Nucleus accumbens (tissue), 56 donors: Measurements from ENCODE around the gene MRPL2.
"Not testable (repeated sequence)": the region's sequence is repeated elsewhere in the genome, so short reads cannot be mapped to it uniquely, and the experiment has no call there.

Experiments
- DNase-seq, 56 donors: peaks; one replicate each; lab custom pipeline; 2025; lab: John Stamatoyannopoulos, UW

MRPL2 gene

DNA sequence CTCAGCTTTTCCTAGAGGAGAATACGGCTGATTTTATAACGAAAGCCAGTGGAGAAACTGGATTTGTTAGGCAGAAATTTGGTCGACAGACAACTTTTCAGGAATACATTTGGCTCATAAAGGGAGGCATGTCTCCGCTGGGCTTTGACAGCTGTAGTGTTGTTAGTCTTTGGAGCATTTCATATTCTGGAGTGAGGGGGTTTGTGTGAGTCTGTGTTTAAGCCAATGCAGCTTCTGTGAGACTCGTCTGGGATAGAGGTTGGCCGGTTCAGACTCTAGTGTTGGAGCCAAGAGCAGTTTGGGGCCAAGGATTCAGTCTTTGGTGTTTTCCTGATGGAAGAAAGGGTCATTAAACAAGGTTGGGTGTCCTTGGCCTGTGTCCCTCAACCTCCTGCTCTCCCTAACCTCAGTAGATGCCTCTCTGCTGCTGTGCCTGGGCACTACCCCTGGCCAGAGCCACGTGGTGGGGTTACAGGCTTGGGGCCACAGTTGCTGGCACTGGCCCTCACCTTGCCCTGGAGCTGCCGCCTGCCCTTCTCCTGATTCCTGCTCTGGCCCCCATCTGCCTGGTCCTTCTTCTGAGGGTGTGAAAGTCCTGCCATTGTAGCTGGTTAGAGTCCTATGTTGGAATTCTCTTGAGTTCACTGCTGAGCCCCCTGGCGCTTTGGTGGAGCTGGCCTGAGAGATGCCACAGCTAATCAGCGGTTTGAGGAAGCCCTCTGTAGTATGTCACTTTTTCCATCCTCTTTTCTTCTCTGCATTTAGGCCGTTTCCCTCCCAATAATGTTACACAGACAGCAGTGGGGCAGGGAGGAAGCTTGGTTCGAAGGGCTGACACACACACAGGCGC, 23.8 kb upstream of the MRPL2 start:
- peak in 1 of 56 donors; percentile 18 for DNase-seq

DNA sequence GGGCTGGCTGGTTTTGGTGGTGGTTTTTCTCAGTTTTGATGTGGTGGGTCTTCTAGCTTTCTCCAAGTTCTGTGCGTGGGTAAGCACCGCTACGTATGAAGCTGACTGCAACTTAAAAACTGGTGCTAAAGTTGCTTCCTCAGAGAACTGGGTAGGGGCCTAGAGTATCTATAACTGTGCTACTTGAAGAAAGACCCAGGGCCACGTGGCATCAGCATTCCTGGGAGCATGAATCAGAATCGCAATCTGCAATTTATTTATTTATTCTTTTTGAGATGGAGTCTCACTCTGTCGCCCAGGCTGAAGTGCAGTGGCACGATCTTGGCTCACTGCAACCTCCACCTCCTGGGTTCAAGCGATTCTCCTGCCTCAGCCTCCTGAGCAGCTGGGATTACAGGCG, 22.7 kb upstream of the MRPL2 start:
- not testable (repeated sequence) for DNase-seq

DNA sequence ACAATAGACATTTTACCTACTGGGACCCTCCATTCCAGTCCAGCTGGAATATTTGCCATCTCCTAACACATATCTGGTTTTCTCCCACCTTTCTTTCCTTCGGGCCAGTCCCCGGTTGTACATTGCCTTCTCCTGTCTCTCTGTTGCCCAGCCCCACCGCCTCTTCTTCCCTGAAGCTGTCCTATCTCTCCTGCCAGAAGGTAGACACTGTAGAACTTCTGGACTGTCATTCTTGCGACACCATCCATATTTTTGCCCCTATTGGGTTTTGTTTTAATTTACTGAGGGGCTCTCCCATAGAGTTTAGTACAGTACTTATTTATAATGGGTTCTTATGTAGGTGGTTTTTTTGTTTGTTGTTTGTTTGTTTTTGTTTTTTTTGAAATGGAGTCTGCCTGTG, 21.8 kb upstream of the MRPL2 start:
- DNase-seq = no peak

DNA sequence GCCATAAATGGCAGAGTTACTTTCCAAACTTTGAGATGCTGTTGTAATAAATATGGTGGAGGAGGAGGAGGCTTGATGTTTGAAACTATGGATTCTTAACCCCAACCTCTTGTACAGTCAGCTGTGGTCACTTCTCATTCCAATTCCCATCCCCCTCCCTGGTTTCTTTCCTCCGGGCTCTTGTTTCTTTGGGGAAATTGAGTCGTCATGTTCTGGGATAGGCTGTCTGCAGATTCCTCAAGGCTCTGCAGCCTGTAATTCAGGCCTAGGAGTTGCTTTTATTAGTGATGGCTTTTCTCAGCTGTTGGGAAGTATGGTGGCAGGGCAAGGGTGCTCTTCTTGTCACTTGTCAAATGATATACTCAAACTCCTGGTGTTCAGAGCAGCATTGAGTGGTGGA, 19.5 kb upstream of the MRPL2 start:
- no peak for DNase-seq

DNA sequence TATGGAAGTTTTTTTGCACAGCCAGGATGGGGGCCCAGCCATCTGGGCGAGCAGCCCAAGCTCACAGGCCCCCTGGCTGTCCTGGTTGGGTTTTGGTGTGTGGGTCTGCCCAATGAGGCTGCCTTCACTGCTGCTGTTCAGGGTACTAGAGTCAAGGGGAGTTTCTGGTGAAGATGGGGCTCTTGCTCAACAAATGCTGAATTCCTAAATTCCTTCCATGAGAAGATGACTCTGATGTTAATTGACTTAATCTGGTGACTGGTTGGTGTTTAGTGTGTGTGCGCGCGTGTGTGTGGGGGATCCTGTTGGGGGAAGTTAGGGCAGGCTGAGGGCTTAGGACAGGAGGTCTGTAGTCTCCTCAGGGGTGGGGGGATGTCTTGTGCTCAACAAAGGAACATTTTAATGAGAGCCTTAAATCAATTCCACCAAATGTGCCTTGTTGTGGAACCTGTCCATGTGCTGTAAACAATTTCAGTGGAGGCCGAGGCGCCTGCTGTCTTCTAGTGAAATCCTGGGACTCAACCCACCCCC, 18.8 kb upstream of the MRPL2 start:
- DNase-seq = no peak

DNA sequence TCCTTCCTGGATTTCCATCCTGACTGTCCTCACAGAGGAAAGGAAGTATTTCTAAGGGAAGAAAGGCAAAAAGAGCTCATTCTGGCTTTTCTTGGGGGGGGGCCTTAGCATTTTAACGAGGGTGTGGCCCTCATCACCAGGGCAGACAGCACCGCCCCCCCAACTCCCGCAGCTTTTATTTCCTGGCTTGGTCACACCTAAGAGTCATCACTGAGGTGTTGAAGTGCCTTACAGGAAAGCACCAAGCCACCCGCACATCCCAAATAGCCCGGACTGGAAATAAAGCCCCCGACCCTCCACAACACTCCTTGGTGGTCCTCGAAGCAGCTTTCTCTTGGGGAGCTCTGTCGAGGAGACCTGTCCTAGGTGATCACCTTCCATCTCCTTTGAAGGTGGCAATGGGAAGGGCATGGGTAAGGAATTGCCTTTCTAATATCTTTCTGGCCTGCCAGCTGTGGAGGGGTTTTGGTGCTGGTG, 18.1 kb upstream of the MRPL2 start:
- no peak for DNase-seq

DNA sequence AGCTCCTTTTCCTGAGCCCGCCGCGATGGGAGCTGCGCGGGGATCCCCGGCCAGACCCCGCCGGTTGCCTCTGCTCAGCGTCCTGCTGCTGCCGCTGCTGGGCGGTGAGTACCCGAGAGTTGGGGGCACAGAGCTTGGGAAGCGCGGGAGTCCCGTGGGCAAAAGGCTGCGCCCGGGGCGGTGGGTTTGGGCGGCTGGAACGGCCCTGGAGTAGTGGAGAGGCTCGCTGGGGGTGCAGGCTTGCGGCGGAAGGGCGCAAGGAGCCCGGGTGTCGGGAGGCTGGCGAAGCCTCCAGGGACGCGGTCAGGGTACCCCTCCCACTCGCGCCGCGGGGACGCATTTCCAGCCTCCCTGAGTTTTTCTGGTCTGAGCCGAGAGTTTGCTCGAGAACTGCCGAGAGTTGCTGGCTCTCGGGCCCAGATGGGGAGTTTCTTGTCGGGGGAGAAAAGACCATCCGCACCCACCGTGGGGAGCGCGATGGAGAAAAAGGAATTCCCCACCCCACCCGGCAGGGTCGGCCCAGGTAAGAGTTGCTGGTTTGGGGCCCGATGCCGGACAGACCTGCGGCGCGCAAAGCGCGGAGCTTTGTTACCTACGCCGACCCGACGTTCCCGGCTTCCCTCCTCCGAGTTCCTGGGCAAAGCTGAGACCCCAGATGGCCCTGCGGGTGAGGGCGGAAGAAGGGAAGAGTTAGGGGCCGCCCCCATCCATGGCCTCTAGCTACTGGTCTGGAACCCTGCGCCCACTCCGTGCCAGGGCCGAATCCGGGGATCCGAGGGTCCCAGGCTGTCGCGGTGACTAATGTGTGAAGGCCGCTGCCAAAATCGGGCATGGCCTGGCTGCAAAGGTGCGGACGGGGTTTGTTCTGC, 17.5 kb upstream of the MRPL2 start:
- peak in 1 of 56 donors; percentile 27 for DNase-seq

DNA sequence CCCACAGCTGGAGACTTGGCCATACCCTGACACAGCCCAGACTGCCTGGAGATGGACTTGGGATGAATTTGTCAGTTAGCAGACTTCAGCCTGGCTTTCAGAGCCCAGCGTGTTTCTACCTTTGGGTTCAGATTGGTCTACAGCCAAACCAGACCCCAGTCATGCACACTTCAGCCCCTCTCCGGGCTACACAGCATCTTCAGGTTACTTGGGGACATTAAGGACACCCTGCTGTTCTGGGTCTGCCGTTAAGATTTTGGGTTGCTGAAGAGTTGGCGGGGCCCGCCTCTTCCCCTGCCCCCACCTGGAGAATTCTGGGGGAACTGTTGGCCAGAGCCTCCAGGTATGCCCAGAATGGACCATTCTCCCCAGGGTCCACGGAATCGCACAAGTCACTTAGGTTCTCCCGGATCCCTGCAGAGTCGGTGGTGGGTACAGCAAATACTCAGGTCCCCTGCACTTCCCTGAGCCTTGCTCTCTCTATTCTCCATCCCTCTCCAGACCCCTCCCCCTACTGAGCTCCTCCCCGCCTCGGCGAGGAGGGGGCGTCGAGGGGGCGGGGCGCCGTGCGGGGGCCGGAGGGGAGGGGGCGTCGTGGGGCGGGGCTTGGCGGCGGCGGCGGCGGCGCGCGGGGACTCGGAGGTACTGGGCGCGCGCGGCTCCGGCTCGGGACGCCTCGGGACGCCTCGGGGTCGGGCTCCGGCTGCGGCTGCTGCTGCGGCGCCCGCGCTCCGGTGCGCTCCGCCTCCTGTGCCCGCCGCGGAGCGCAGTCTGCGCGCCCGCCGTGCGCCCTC, 16.6 kb upstream of the MRPL2 start, which contains the start of gene PTK7:
Gene PTK7 (plus strand): TSS at position 645 of the 794 bp plus-strand sequence. CDS start 175 bp downstream, outside the sequence.
- peak in 28 of 56 donors; percentile 6 to 68 (median 36) for DNase-seq

DNA sequence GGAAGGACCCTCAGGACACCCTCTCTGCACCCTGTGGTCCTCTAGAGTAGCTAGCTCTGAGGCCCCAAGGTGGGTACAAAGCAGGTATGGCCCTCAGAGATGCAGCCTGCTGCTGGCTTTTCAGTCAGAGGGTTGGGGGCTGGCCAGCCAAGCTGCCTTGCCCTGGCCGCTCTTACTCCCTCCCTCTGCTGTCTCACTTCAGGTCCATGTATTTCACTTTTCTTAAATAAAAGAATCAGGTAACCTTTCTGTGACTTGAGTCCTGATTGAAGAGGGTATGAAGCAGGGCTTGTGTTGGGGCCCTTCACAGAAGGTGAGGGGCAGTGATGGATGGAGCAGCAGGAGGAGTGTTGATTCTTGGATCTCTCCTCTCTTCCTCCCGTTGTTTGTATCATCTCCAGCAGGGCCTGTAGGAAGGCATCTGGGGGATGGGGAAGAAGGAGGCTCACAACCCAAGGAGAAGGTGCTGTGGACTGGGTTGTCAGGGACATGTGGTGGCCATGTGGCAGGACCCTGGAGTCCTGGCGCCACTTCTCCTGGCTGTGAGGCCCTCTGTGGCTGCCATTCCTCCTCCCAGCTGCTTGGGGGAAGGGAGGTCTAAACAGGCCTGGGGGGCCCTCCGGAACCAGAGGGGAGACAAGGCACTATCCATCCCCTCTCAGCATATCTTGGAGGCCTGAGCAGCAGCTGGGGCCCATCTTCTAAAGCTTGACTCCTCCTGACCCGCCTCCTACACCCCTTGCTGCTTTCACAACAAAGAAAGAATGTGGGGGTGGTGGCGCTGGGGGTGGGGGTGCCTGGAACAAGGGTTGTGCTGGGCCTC, 15.8 kb upstream of the MRPL2 start:
- no peak for DNase-seq

DNA sequence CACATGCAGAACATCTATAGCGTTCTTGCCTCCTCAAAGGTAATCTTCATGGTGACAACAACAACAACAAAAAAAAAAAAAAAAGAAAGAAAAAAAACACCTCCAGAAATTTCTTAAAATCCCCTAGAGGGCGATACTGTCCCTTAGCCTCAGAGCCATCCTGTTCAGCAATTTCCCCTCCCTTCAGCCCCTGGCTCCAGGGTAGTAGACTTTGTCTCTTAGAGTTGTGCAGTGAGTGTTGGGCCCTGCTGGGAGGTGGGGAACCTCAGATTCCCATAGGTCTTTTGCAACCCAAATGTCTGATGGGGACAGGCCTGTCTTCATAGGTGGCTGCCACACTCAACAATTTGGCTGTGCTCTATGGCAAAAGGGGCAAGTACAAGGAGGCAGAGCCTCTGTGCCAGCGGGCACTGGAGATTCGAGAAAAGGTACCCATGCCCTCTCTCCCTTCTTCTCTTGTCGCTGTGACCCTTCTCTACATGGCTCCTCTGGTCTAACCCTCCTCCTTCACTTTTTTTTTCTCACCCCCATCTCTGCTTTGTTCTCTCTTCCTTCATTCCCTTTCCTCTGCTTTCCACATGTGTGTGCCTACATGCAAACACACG, 10.9 kb upstream of the MRPL2 start:
- no peak for DNase-seq

DNA sequence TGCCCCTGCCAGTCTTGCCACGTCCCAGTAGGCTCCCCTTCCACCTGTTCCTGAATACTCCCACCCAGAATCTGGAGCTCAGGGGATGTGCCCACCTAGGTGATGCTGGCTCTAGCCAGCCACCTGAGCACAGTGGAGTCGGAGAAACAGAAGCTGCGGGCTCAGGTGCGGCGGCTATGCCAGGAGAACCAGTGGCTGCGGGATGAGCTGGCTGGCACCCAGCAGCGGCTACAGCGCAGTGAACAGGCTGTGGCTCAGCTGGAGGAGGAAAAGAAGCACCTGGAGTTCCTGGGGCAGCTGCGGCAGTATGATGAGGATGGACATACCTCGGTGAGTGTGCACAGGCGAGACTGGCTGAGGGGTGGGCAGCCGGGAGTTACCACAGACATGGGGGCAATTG, 3.6 kb upstream of the MRPL2 start:
- no peak for DNase-seq

DNA sequence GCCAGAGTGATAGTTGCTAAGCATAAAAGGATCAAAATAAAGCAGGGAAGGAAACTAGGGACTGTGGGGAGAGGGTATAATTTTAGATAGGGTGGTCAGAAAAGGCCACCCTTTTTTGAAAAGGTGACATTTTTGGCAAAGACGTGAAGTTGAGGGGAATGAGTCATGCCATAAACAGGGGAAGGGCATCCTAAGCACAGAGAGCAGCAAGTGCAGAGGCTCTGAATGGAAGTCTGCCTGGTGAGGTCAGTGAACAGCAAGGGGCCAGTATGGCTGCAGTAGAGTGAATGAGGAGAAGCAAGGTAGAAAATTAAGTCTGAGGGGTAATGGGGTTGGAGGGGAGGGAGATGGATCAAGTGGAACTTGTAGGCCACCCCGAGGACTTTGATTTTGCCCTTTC, 2.6 kb upstream of the MRPL2 start:
- no peak for DNase-seq

DNA sequence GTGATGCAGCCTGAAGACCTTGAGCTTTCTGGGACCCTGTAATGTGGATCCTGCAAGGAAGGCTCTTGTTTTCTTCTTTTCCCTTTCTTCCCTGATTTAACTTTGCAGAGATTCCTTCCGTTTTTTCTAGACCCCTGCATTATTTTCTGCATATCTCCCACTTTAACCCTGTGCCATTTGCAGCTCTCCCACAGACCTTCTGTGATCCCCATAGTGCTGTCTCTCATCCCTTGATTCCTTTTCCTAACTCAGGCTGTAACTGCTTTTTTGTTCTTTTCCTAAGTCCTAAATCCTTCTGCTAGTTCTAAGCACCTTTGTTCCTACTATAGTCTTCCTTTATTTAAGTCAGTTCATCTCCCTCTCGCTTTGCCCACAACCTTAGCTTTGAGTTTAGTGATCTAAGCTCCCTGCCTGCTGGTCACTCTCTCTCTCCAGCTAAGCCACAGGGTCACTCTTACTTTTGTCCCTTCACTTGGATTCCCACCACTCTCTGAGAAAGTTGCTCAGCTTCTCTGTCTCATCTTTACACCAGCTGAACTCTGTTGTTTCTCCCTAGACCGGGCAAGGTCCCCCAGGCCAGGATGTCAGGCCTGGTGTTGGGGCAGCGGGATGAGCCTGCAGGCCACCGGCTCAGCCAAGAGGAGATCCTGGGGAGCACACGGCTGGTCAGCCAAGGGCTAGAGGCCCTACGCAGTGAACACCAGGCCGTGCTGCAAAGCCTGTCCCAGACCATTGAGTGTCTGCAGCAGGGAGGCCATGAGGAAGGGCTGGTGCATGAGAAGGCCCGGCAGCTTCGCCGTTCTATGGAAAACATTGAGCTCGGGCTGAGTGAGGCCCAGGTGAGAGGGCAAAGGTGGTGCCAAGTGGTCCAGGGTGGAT, 1.8 kb upstream of the MRPL2 start:
- no peak for DNase-seq

DNA sequence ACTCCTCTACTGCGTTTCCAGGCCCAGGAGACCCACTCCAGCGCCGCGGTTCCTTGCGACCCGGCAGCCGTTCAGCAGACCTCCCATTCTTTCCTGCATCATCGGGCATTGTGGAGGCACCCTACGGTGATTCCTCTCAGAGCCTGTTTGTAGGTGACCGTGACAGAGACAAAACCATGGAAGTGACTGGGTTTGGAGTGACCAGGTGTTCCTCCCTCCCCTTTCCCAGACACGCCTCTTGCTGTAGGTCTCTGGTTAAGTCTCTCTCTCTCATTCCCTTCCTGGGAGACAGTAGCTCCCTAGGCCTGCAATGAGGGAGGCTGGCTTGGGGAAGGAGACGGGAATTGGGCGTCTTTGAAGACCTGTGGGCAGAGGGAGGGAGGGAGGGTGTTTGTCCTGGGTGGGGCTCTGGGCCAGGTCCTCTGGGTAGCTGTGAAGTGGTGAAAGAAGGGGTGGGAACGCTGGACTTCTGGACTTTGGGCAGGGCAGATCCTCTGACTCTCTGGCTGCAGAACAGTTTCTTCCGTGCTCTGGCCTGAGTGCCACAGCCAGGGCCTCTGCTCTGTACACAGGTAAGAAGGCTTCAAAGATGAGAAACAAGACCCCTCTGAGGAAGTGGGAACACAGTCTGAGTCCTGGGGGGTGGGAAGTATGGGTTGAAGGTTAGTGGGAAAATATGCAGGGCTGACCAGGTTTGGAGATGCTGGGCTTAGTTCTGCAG, 960 bp upstream of the MRPL2 start:
- DNase-seq = no peak

DNA sequence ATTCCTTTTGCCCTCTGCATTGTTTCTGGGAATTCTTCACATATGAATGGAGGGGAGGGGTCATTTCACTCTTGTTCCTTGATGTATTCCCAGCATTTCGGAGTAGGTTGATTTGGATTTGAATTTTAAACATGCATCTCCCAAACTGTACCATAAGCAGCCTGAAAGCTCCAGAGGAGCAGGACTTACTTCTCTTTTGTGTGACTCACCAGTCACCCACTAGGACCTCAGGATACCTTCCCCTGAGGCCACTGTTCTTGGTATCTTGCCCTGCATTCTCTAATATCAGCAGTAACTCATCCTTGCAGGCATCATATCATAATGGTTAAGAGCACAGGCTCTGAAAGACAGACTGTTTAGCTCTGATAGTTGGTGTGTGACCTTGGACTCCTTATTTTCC, 703 bp downstream of the MRPL2 start:
- DNase-seq = no peak

DNA sequence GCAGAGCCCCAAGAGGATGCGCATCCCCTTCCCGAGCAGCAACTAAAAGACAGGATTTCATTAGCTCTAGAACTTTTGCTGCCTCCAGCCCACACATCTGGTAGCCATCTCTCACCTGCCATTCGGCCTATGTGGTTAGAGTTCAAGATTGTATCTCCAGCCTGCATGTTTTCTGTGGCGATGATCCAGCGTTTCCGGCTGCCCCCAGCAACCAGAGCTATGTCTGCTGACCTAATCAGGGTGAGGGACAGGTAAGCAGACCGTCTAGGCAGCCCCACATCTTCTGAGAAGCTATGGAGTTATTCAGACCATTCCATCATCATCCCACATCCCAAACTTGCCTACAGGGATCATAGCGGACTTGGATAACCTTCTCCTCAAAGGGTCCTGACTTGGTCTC, 3.3 kb downstream of the MRPL2 start:
- no peak for DNase-seq

DNA sequence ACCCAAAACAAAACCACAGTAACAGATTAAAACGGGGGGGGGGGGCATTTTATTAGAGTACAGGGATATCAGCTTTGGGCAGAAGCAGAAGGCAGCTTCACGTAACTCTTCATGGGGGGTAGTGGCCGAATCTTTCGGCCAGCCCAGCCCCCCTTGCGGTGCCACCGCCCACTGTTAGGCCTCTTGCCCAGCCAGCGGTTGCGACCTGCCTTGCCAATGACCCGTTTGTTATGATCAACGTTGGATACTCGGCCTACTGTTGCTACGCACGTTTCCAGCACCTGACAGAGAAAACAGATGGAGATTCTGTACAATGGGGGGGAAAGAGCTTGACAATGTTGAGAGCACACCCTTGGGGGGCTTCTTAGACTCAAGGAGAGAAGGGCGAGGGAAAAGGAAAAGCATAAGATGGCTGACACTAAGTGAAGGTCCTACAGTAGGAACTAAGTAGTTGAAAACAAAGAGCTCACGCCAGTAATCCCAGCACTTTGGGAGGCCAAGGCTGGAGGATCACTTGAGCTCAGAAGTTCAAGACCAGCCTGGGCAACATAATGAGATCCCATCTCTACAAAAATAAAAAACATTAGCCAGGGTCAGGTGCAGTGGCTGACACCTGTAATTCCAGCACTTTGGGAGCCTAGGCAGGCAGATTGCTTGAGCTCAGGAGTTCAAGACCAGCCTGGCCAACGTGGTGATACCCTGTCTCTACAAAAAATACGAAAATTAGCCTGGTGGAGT, 4.9 kb downstream of the MRPL2 start:
- DNase-seq = no peak
